IMR-90 (cell line): ENCODE measurements around the gene GPR158.

Experiments used
- RAD21 ChIP-seq: IDR thresholded peaks from 2 replicates; pipeline ENCODE4 v1.6.1; 2012; ENCODE audit warnings: low read length, improper control_type of control experiment
- TF ChIP-seq, protein P1 (sequence below): conservative IDR thresholded peaks from 2 replicates; pipeline ENCODE4 v1.5.1; 2012; ENCODE audit warnings: mild to moderate bottlenecking, low read depth, low read length, improper control_type of control experiment

GRCh38 chr10:25556457-25556856 is 381.7 kb downstream of the GPR158 start:
- TF ChIP-seq, protein P1, sequence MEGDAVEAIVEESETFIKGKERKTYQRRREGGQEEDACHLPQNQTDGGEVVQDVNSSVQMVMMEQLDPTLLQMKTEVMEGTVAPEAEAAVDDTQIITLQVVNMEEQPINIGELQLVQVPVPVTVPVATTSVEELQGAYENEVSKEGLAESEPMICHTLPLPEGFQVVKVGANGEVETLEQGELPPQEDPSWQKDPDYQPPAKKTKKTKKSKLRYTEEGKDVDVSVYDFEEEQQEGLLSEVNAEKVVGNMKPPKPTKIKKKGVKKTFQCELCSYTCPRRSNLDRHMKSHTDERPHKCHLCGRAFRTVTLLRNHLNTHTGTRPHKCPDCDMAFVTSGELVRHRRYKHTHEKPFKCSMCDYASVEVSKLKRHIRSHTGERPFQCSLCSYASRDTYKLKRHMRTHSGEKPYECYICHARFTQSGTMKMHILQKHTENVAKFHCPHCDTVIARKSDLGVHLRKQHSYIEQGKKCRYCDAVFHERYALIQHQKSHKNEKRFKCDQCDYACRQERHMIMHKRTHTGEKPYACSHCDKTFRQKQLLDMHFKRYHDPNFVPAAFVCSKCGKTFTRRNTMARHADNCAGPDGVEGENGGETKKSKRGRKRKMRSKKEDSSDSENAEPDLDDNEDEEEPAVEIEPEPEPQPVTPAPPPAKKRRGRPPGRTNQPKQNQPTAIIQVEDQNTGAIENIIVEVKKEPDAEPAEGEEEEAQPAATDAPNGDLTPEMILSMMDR, result no peak
- TF ChIP-seq RAD21, result no peak
